Epithelial cell of proximal tubule (primary cell): ENCODE results near the gene RSPRY1. TPM values are rescaled to one million over a fixed set of nuclear protein-coding genes. Genes with fewer than 3 reads are reported as not detected.

Experiments used
- DNase-seq: peaks from one replicate; pipeline ENCODE4 v3.0.0-alpha.2; 2011; ENCODE audit warnings: low read depth
- H3K4me3 ChIP-seq: 2 replicates; pipeline ENCODE4 v1.5.1; 2011; ENCODE audit warnings: low read depth, mild to moderate bottlenecking, low read length
- total RNA-seq: library from RNA; depleted of rRNA; stranded (reverse); fragments of >200 nt; gene quantifications from 2 replicates; pipeline ENCODE4 v1.2.3, GENCODE V29; 2015
- TF ChIP-seq, protein P1 (sequence below): conservative IDR thresholded peaks from 2 replicates; pipeline ENCODE4 v1.5.1; 2012; ENCODE audit warnings: low read depth, mild to moderate bottlenecking, low read length

Gene RSPRY1
- total RNA-seq, 1 donor from 2014 or later: 28.6 TPM

DNA sequence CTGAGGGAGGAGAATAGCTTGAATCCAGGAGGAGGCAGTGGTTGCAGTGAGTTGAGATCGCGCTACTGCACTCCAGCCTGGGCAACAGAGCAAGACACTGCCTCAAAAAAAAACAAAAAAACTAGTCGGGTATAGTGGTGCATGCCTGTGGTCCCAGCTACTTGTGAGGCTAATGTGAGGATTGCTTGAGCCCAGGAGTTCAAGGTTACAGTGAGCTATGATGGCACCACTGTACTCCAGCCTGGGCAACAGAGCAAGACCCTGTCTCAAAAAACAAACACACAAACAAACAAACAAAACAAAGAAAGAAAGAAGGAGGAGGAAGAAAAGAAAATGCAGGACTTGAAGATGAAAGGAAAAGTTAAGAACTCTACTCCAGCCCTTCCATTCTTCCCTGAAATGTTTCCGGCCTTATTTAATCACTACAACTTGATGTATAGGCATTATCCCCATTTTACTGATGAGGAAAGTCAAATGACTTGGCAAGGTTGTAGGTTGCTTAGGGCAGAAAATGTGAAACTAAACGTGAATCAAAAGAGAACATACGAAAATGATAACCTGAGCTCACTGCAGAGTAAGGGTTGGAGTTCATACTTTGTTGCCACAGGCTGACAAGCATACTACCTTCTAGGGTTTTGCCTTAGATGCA is 30.3 kb upstream of the RSPRY1 start:
- no peak overlapping the region for H3K4me3 ChIP-seq
- no peak for DNase-seq
- TF ChIP-seq, protein P1, sequence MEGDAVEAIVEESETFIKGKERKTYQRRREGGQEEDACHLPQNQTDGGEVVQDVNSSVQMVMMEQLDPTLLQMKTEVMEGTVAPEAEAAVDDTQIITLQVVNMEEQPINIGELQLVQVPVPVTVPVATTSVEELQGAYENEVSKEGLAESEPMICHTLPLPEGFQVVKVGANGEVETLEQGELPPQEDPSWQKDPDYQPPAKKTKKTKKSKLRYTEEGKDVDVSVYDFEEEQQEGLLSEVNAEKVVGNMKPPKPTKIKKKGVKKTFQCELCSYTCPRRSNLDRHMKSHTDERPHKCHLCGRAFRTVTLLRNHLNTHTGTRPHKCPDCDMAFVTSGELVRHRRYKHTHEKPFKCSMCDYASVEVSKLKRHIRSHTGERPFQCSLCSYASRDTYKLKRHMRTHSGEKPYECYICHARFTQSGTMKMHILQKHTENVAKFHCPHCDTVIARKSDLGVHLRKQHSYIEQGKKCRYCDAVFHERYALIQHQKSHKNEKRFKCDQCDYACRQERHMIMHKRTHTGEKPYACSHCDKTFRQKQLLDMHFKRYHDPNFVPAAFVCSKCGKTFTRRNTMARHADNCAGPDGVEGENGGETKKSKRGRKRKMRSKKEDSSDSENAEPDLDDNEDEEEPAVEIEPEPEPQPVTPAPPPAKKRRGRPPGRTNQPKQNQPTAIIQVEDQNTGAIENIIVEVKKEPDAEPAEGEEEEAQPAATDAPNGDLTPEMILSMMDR: no peak

DNA sequence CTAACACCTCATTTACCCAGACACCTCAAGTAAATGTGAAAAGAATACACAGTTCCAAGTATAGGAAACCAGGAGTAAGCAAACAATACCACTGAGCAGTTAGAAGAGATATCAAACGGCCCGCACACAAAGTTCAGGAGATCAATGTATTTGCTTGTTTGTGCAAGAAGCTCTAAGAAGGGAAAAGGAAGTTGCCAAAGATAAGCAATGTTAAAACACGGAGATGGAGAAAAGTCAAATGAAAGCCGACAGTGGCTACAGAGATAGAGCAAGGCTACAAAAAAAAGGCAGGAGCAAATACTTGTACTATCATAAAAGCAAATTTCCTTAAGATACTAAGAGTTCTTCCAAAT is 29.8 kb upstream of the RSPRY1 start:
- DNase-seq: no peak
- TF ChIP-seq, protein P1: no peak
- H3K4me3 ChIP-seq: no peak overlapping the region

DNA sequence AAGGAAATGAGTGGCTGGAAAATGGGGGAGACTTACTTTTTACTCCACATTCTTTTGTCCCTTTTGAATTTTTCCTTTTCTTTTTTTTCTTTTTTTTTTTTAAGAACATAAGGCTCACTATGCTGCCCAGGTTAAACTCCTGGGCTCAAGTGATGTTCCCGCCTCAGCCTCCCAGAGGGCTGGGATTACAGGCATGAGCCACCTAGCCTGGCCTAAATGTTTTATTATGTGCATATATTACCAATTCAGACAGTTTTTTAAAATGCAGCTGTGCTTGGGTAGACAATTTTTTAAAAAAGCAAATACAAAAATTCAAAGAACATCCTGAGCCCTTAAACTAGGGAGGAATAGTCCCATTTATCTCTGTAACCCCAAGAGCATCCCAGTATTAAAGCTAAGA is 28.6 kb upstream of the RSPRY1 start:
- DNase-seq: no peak
- TF ChIP-seq, protein P1: no peak
- no peak overlapping the region for H3K4me3 ChIP-seq

DNA sequence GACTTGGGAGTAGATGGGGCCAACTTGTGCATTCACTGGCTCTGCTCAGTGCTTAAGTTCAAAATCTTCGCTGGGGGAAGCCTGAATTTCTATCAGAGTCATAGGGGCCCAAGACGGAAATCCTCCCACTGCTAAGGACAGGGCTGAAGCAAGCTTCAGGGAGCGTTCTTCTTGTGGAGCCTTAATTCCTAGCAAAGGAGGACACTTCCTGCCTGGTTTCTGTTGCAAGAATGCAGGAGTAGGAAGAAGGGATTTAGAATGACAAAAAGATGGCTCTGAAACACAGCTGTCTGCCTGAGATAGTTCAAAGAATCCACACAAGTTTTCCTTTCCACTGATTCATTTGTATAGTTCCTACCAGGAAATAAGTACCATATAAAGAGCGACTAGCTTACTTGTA is 26.7 kb upstream of the RSPRY1 start:
- TF ChIP-seq, protein P1: no peak
- DNase-seq: no peak
- H3K4me3 ChIP-seq: no peak overlapping the region

DNA sequence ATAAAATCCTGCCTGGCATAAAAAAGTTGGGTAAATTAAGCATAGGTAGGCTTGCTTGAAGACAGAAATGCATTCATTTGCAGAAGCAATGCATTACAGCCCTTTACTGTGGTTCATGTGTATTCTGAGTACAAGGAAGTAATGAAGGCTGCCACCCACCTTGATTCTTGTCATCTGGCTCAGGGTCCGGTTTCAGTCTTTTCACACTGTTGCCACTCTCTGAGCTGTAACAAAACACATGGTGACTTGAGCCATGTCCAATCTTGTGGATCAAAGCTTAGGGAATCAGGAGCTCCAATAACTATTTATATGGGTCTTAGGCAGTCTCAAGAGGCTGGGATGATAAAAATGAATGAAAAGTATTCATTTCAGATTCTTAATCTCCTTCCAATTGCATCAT is 22.3 kb upstream of the RSPRY1 start:
- no peak overlapping the region for H3K4me3 ChIP-seq
- TF ChIP-seq, protein P1: no peak
- DNase-seq: no peak

DNA sequence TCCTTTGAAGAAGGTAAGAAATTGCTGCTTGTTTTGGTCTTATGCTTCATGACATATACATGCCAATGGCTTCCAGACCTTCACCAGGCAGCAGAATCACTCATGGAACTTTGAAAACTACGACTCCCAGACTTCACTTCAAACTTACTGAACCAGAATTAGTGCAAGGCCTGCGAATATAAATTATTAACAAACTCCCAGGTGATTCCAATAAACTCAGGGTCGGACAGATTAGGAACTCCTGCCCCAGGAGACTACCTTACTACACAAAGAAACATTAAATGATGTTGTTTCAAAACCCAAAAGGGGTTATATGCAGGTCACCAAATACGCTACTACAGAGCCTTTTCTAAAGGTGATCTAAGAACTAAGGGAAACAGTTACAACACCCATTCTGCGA is 20.6 kb upstream of the RSPRY1 start:
- no peak for DNase-seq
- H3K4me3 ChIP-seq: no peak overlapping the region
- TF ChIP-seq, protein P1: no peak

DNA sequence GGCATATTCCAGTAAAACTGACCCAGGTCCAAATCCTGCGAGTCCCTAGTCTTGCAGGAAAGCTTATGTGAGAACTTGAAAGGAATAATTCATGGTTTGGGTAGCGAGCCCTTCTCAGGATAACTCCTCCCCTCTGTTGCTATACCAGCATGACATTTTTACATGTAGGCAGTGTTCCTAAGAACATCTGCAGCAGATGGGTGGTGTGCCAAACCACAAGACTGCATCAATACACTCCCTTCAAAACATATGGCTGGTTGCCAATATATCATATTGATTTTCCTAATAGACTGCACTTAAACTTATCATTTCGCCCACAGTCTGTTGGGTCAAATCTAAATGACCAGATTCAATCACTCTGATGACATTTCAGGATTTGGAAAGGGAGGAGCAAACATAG is 20.2 kb upstream of the RSPRY1 start:
- no peak overlapping the region for H3K4me3 ChIP-seq
- no peak for DNase-seq
- TF ChIP-seq, protein P1: no peak
